NCI-H526 (cell line): ENCODE results near the gene RBBP7.

Experiments used
- DNase-seq, 2 experiments: peaks; one replicate each; lab custom pipeline; 2025; lab: John Stamatoyannopoulos, UW

The RBBP7 gene

GRCh38 chrX:16870095-16870861 is at the start of gene RBBP7:
Gene RBBP7 (minus strand): TSS chrX:16870362. CDS start chrX:16870053, 309 bp downstream.
- peak; percentile 88 to 98 for DNase-seq

GRCh38 chrX:16918979-16919378 is 48.8 kb upstream of the RBBP7 start:
- no peak for DNase-seq

- DNase-seq: no peak
These were observed 47.0 kb upstream of the RBBP7 start for GRCh38 chrX:16917120-16917519.

- no peak for DNase-seq
These were observed 46.4 kb upstream of the RBBP7 start for GRCh38 chrX:16916561-16916960.

GRCh38 chrX:16914058-16914457 is 43.9 kb upstream of the RBBP7 start:
- no peak for DNase-seq

GRCh38 chrX:16910376-16910775 is 40.2 kb upstream of the RBBP7 start:
- no peak for DNase-seq

GRCh38 chrX:16903274-16904022 is 33.3 kb upstream of the RBBP7 start:
- no peak for DNase-seq

GRCh38 chrX:16897445-16897844 is 27.3 kb upstream of the RBBP7 start:
- DNase-seq: no peak

GRCh38 chrX:16892504-16893362 is 22.6 kb upstream of the RBBP7 start:
- peak; percentile 89 to 94 for DNase-seq

GRCh38 chrX:16885628-16886027 is 15.5 kb upstream of the RBBP7 start:
- no peak for DNase-seq

- DNase-seq: no peak
These were observed 13.3 kb upstream of the RBBP7 start for GRCh38 chrX:16883487-16883804.

- DNase-seq: peak; percentile 90 to 93
These were observed 12.7 kb upstream of the RBBP7 start for GRCh38 chrX:16882702-16883486.

- DNase-seq: peak; percentile 17 to 47
These were observed 12.0 kb upstream of the RBBP7 start for GRCh38 chrX:16882169-16882568.

GRCh38 chrX:16876696-16877095 is 6.5 kb upstream of the RBBP7 start:
- no peak for DNase-seq

- no peak for DNase-seq
These were observed 4.4 kb upstream of the RBBP7 start for GRCh38 chrX:16874458-16875095.

GRCh38 chrX:16873106-16873505 is 2.9 kb upstream of the RBBP7 start:
- peak in 1 of 2 experiments; percentile 30 for DNase-seq

- peak; percentile 70 to 83 for DNase-seq
These were observed 977 bp upstream of the RBBP7 start for GRCh38 chrX:16870862-16871815.

- DNase-seq: peak in 1 of 2 experiments; percentile 77
These were observed 618 bp downstream of the RBBP7 start for GRCh38 chrX:16869393-16870094.

GRCh38 chrX:16868920-16869319 is 1.2 kb downstream of the RBBP7 start:
- no peak for DNase-seq
